ENCODE measurements around the gene SUFU.

The SUFU gene

GRCh38 chr10:102620138-102620590 is 116.4 kb downstream of the SUFU start:
- no peak for DNase-seq

GRCh38 chr10:102620591-102621442 is 117.0 kb downstream of the SUFU start:
- no peak for DNase-seq

DNA sequence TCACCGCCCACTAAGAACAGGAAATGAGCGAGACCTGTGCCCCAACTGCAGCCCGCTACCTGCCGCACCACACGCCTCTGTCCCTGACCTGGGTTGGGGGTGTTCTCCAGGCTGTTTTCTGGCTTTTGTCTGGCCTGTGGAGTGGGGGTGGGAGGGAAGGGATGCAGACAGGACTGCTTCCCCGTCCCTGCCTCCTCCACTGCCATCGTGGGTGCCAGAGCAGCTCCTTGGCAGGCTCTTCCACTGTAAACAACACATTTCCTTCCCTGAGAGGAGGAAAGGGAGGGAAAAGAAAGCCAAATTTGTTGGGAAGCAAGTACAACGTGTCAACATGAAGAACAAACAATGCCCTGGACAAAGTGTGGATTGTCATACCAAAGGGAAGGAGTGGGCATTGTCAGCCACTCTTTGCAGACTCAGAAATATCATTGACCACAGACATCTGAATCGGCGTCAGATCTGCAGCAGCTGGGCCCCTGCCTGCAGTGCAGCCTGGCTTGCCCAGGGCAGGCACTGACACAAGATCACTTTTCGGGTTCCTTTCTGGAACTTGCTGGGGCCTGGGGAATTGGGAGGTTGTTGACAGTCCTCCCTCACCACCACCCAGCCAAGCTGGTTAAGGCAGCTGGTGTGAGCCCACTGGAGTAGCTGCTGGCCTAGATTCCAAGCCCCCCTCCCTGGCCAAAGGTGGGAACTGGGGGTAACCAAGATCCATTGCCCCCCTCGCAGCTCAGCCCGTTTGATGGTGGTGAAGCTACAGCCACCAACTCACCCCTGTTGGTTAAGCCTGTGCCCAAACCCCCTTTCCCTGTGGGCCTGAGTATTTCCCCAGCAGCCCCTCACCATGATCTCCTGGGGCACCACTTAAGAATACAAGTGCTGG is 117.9 kb downstream of the SUFU start:
- DNase-seq: no peak

GRCh38 chr10:102624094-102624493 is 120.3 kb downstream of the SUFU start:
- DNase-seq: no peak

- DNase-seq: no peak
Observed at GRCh38 chr10:102624751-102625645, 121.2 kb downstream of the SUFU start.

- DNase-seq: no peak
Observed at GRCh38 chr10:102626026-102626685, 122.4 kb downstream of the SUFU start.

GRCh38 chr10:102627291-102627735 is 123.5 kb downstream of the SUFU start:
- peak; percentile 42 for DNase-seq

GRCh38 chr10:102627736-102628293 is 124.0 kb downstream of the SUFU start:
- peak; percentile 85 for DNase-seq

DNA sequence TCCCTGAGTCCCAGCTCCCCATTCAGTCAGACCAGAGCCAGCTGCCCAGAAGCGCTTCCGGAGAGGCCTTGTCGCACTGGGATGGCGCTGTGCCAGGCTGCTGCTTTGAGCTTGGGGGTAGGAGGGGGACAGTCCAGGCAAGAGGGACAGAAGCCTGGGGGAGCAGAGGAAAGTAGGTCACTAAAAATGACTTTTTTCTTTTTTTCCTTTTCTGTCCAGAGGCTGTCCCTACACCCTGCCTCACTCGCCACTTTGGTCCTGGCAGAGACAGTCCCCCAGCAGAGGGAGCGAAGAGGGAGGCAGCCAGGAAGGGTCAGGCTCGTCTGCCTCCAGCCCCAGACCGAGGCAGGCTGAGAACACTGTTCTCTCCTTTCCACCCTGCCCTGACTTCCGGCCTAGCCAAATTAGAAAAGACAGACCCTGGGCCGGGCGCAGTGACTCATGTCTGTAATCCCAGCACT is 124.7 kb downstream of the SUFU start:
- peak; percentile 37 for DNase-seq

- DNase-seq: peak; percentile 94
Observed at GRCh38 chr10:102629661-102630614, 126.2 kb downstream of the SUFU start.

DNA sequence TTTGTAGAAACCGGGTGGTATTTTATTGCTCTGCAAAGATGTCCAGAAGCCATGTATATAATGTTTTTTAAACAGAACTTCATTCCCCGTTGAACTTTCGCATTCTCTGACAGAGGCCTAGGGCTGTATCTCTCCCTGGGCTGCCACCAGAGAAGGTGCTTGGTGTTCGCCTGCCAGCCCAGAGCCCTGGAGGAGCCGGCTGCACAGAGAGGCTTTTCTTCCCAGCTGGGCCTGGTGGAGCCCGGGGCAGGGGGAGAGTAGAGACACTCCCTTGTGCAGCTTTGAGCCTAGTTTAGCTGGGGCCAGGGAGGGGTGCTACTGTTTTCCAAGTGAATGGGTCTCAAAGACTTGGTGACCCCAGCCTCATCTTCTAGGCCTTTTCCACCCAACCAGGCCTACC is 126.9 kb downstream of the SUFU start:
- DNase-seq: no peak

- DNase-seq: no peak
Observed at GRCh38 chr10:102631525-102632393, 128.0 kb downstream of the SUFU start.

GRCh38 chr10:102632394-102633111 is 128.8 kb downstream of the SUFU start:
- peak; percentile 49 for DNase-seq

GRCh38 chr10:102633287-102633686 is 129.5 kb downstream of the SUFU start:
- peak; percentile 71 for DNase-seq

GRCh38 chr10:102633848-102634247 is 130.1 kb downstream of the SUFU start:
- no peak for DNase-seq

- DNase-seq: no peak
Observed at GRCh38 chr10:102634686-102635085, 130.9 kb downstream of the SUFU start.

GRCh38 chr10:102635377-102635776 is 131.6 kb downstream of the SUFU start:
- DNase-seq: no peak

DNA sequence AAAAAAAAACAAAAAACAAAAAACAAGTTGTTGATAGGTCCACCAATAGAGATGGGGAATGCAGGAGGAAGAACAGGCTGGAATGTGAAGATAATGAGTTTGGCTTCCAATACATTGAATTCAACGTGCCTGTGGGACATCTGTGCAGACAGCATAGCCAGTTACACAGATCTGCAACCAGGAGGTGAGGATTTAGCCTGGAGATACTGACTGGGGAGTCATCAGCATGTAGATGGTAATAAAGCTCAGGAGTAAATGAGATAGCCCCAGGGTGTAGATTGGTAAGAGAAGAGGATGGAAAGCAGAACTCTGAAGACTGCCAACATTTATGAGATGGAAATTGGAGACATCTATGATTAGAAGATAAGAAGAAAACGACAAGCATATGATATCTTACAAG is 135.8 kb downstream of the SUFU start:
- no peak for DNase-seq

Measured in fibroblast of skin of scalp (primary cell).